GM12875 (cell line): ENCODE data around the gene PPP1R14B.

ENCODE experiments used
- H3K4me3 ChIP-seq: one replicate; pipeline ENCODE4 v1.5.1; 2011; ENCODE audit warnings: low read depth, low read length, control low read depth
- TF ChIP-seq, protein P1 (sequence below): IDR thresholded peaks from 2 replicates; pipeline ENCODE4 v1.5.1; 2011; ENCODE audit warnings: low read depth, mild to moderate bottlenecking, control low read depth, inconsistent platforms, low read length, moderate library complexity, borderline replicate concordance; ENCODE audit not compliant: insufficient read depth

Gene PPP1R14B

DNA sequence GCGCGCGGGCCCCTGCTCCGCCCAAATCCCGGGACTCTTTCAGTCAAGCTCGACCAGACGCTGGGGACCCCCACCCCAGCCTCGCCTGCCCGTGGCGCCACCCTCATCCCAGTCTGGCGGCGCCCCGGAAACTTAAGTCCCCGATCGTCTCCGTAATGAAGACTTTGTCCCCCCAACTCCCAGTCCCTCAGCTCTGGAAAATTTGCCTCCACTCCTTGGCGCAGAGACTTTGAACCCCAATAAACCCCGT, 4.9 kb upstream of the PPP1R14B start:
- TF ChIP-seq, protein P1, sequence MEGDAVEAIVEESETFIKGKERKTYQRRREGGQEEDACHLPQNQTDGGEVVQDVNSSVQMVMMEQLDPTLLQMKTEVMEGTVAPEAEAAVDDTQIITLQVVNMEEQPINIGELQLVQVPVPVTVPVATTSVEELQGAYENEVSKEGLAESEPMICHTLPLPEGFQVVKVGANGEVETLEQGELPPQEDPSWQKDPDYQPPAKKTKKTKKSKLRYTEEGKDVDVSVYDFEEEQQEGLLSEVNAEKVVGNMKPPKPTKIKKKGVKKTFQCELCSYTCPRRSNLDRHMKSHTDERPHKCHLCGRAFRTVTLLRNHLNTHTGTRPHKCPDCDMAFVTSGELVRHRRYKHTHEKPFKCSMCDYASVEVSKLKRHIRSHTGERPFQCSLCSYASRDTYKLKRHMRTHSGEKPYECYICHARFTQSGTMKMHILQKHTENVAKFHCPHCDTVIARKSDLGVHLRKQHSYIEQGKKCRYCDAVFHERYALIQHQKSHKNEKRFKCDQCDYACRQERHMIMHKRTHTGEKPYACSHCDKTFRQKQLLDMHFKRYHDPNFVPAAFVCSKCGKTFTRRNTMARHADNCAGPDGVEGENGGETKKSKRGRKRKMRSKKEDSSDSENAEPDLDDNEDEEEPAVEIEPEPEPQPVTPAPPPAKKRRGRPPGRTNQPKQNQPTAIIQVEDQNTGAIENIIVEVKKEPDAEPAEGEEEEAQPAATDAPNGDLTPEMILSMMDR, result no peak

DNA sequence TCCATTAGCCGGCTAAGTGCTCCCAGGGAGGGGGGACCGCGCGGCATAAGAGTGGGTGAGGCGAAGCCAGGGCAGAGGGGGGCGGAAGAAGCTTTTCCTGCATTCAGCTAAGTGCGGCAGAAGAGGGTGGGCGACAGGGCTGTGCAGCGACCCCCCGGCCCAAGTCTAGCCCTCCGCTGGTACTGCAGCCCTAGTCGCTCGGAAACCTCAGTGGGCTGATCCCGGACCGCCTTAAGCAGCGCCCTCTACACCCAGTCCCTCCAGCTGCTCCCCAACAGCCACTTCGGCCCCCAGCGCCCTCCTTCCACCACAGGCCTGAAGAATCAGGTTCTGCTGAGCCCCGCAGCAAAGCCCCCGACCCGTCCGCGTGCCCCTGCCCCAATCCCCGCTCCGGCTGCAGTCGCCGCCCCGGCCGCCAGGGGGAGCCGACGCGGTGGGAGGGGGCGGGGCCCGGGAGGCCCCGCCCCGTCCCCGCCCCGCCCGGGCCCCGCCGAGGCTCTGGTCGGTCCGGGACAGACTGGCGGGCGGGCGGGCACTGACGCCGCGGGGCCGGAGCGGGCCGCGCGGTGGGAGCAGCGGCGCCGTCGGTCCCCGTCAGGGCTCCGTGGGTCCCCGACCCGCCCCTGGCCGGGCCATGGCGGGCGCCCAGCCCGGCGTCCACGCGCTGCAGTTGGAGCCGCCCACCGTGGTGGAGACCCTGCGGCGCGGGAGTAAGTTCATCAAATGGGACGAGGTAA, 4.4 kb upstream of the PPP1R14B start, which contains the start of gene PLCB3:
TSS of gene PLCB3 (plus strand) at position 515 of the 737 bp plus-strand sequence. CDS start at position 635, 120 bp downstream.
- TF ChIP-seq, protein P1, result peak; percentile 79
- H3K4me3 ChIP-seq, result peak within 1 kb of the TSS; percentile 77

More for the DNA sequence above, 4.9 kb upstream of the PPP1R14B start:
- H3K4me3 ChIP-seq, result peak overlapping the region; percentile 77

DNA sequence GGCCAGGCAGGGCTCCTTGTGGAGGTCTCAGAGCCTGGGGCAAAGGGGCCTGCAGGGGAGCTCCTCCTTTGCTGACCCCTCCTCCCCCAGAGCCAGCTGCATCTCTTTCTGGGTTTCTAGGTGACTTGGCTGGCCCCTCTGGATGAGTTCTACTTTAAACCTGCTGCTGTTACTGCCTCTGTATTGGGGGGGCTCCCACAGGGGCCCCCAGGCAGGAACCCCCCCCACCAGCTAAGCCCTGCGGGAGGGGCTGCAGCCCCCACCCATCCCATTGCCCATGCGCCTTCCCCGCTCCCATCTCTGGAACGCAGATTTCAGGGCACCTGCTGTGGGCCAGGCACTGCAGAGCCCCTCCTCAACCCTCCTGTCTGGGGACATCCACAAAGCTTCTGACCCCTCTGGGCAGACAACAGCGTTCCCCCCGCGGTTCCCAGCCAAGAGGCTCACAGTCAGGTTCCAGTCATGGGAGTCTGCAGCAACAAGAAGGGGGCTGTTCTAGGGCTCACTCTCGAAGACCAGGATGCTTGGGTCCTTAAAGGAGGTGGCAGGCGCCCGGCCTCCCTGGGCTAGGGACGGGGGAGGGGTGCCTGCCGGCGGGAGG, 3.8 kb upstream of the PPP1R14B start:
- TF ChIP-seq, protein P1, result no peak
- peak overlapping the region; percentile 42 for H3K4me3 ChIP-seq

DNA sequence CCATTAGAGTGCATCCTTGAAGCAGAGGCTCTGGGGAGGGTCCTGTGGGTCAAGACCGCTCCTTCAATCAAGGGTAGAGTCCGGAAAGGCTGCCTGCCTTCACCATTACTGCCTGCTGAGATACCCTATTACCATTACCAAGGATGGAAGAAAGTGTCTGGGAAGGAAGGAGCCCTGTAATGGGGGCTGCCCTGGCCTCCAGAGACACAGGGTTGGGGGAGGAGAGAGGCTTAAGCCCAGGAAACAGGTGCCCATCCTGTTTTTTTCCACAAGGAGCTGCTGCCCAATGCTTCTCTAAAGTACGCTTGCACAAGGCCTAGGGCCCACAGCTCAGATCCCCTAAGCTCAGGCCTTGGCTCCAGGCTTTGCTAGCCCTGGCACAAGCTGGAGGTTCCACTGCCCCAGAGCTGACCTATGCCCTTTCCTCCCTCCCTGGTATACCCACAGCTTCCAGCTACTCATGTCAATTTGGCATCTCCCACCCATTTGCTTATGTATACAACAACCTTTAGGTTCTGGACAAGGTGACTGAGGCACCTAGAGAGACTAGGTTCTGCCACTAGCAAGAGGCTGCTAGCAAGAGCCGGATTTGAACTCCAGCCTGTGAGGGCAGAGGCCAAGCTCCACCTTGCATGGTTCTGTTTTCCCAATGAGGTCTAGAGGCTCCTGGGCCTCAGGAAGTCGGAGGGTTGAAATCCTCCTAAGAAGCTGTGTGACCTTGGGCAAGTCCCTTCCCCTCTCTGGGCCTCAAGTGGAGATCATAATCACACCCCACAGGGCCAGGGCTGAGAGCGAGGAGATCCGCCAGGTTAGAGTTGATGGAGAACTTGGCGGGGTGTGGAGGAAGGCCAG, 3.0 kb upstream of the PPP1R14B start:
- H3K4me3 ChIP-seq, result no peak overlapping the region
- TF ChIP-seq, protein P1, result no peak

DNA sequence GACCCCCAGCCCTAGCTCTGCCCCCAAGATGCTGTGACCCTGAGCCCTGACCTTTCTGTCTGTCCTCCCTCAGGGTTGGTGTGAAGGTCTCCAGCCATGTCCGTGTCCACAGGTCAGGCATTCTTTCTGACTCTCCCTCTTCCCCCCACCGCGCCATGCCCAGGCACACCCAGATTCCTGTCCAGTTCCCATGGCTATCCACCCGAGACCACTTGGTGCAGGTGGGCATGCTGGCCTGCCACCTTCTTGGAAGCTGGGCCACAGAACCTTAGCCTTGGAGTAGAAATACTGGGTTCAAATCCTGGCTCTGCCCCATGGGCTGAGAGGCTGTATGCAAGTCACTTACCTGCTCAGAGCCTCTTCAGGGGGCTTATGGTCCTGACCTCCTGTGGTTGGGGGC, 2.3 kb upstream of the PPP1R14B start:
- TF ChIP-seq, protein P1, result no peak
- no peak overlapping the region for H3K4me3 ChIP-seq

DNA sequence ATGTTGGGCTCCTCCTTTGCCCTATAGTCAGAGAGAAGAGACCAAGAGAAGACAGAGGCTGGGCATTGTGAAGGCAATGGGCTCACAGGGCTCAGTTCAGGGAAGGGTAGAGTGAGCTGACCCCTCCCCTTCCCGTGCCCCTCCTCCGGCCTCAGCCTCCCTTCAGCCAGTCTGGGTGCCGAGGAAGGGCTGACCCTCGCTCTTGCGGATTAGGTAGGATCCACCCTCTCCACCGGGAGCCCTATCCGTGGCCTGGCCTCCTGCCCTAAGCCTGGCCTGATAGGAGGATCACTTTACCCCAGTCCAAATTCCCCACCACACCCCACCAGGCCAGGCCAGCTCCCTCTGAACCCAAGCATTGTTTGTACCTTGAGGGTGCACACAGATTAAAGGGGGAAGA, 1.8 kb upstream of the PPP1R14B start:
- TF ChIP-seq, protein P1, result no peak

More for the DNA sequence above, 1.8 kb upstream of the PPP1R14B start:
- no peak overlapping the region for H3K4me3 ChIP-seq
